Middle frontal gyrus (tissue), 1 donor: Measurements from ENCODE around the gene DST.

Experiments
- DNase-seq: peaks from one replicate; pipeline ENCODE4 v3.0.0-alpha.2; 2015; ENCODE audit warnings: low spot score; ENCODE audit errors: extremely low spot score

The DST gene

GRCh38 chr6:56440551-56440981, 202.1 kb downstream of the DST start:
- DNase-seq: no peak

- no peak for DNase-seq
Measured at GRCh38 chr6:56437171-56437900, 205.4 kb downstream of the DST start.

- no peak for DNase-seq
Measured at GRCh38 chr6:56435754-56436153, 206.9 kb downstream of the DST start.

- no peak for DNase-seq
Measured at GRCh38 chr6:56435326-56435725, 207.4 kb downstream of the DST start.

- no peak for DNase-seq
Measured at GRCh38 chr6:56434606-56435005, 208.1 kb downstream of the DST start.

- DNase-seq: no peak
Measured at GRCh38 chr6:56433119-56433518, 209.6 kb downstream of the DST start.

GRCh38 chr6:56432194-56432593, 210.5 kb downstream of the DST start:
- DNase-seq: no peak

GRCh38 chr6:56430629-56431600, 211.8 kb downstream of the DST start:
- no peak for DNase-seq

GRCh38 chr6:56424542-56425083, 218.1 kb downstream of the DST start:
- no peak for DNase-seq

- DNase-seq: no peak
Measured at GRCh38 chr6:56424064-56424463, 218.6 kb downstream of the DST start.

- DNase-seq: no peak
Measured at GRCh38 chr6:56420296-56420695, 222.4 kb downstream of the DST start.

- DNase-seq: no peak
Measured at GRCh38 chr6:56419191-56419590, 223.5 kb downstream of the DST start.

GRCh38 chr6:56417823-56418222, 224.9 kb downstream of the DST start:
- no peak for DNase-seq

GRCh38 chr6:56416247-56416646, 226.4 kb downstream of the DST start:
- DNase-seq: no peak

- DNase-seq: no peak
Measured at GRCh38 chr6:56408976-56409375, 233.7 kb downstream of the DST start.
